Right lobe of liver (tissue), 6 donors: ENCODE measurements around the gene NR2F6. TPM values are rescaled to one million over a fixed set of nuclear protein-coding genes. Genes with fewer than 3 reads are reported as not detected.
A peak's percentile ranks its signal among the peaks of the same experiment; 100 is the strongest.

Experiments used
- ATAC-seq, 4 donors: fragments of 200-7000 bp; cut with Tn5 transposase; one replicate each; pipeline ENCODE4 v1.9.1; 2020; ENCODE audit warnings: mild to moderate bottlenecking in 4 of 4, moderate library complexity in 4 of 4
- DNase-seq, 3 donors: peaks; one replicate each; pipeline ENCODE4 v3.0.0-alpha.2; 2020
- H3K27ac ChIP-seq, 3 donors: fragments of 200-600 bp; one replicate each; pipeline ENCODE4 v1.8.0; 2022
- H3K27me3 ChIP-seq, 2 donors: fragments of 200-600 bp; one replicate each; pipeline ENCODE4 v1.8.0; 2022
- H3K36me3 ChIP-seq, 4 donors: fragments of 200-600 bp; sonication (generic) in 1 of 4; one replicate each; pipeline versions ENCODE4 v1.5.1 to v1.8.0; 2017 to 2022; ENCODE audit warnings: control low read depth in 1 of 4
- H3K4me1 ChIP-seq, 4 donors: fragments of 200-600 bp; sonication (generic) in 1 of 4; one replicate each; pipeline versions ENCODE4 v1.5.1 to v1.8.0; 2017 to 2022; ENCODE audit warnings: control low read depth in 1 of 4
- H3K4me3 ChIP-seq, 3 donors: fragments of 200-600 bp; one replicate each; pipeline ENCODE4 v1.8.0; 2022
- H3K9me3 ChIP-seq, 4 donors: fragments of 200-600 bp; sonication (generic) in 1 of 4; one replicate each; pipeline versions ENCODE4 v1.5.1 to v1.8.0; 2017 to 2022; ENCODE audit warnings: control low read depth in 1 of 4
- CTCF ChIP-seq, 4 donors: fragments of 200-600 bp in 3 of 4; fragments of 450-650 bp in 1 of 4; IDR thresholded peaks; one replicate each; pipeline versions ENCODE4 v1.5.1 to v1.8.0; 2016 to 2022; ENCODE audit warnings: antibody characterized with exemption in 4 of 4, mild to moderate bottlenecking in 2 of 4
- POLR2A ChIP-seq: fragments of 450-650 bp; IDR thresholded peaks from one replicate; pipeline ENCODE4 v1.6.1; 2017; ENCODE audit warnings: antibody characterized with exemption, mild to moderate bottlenecking
- whole genome bisulfite sequencing: methylation state at CpG from one replicate; pipeline ENCODE4 v1.1.6; 2018; ENCODE audit warnings: low coverage, low lambda C conversion rate; ENCODE audit not compliant: insufficient coverage; ENCODE audit errors: missing lambda C conversion rate; 5-methylcytosine and 5-hydroxymethylcytosine counted together
- intact Hi-C, 2 donors: fragments of 100-400 bp; cut with DNase I; formaldehyde crosslinking; loops; one replicate each; pipeline versions ENCODE4 v1.11.2 to v1.14.1; 2022
- total RNA-seq, 6 experiments: library from RNA; depleted of rRNA in 2 of 6; stranded (reverse); fragments of >200 nt in 2 of 6; fragmentation: NEBNext Ultra II Directional in 3 of 6; extraction: Animal tissue kit (Norgen Biotek cat#: 25700) in 3 of 6; gene quantifications; one replicate each; pipeline versions ENCODE4 v1.1.0 to v1.2.4, GENCODE V29; 2016 to 2023
- donor health status: DM: no; HTN: yes; CAD: no.
- donor health status: DM: no; HTN: no; CAD: no.
- donor health status: DM: no; HTN: no; CAD: no.
- donor health status: DM: no; HTN: yes; CAD: no.
- donor health status: DM: no; HTN: yes; CAD: no.

NR2F6 gene
- total RNA-seq, 6 experiments from 2014 or later = 48.5 to 105 (median 80.9) TPM

GRCh38 chr19:17214508-17215126 is 31.1 kb downstream of the NR2F6 start:
- 6% methylated on average over 9 of the region's 16 CpGs for WGBS

GRCh38 chr19:17213334-17213733 is 32.4 kb downstream of the NR2F6 start:
- TF ChIP-seq CTCF (IDR thresholded peaks at IDR 0.05) = no peak
- no peak for TF ChIP-seq POLR2A
- DNase-seq (no peak), ATAC-seq (no peak)
- H3K4me3 ChIP-seq = no peak overlapping the region
- peaks cover 0 to 38% (median 3%) of the 10 kb centered on the region in 4 donors for H3K36me3 ChIP-seq
- intact Hi-C loops = no loop called here
- peaks cover 0 to 13% (median 3%) of the 10 kb centered on the region in 4 donors for H3K4me1 ChIP-seq
- no peaks in the 10 kb centered on the region for H3K9me3 ChIP-seq
- no CpG with 5 or more reads among the region's 5 CpGs for WGBS
- no peak overlapping the region for H3K27ac ChIP-seq
- no peaks in the 10 kb centered on the region for H3K27me3 ChIP-seq

More at GRCh38 chr19:17214508-17215126, 31.1 kb downstream of the NR2F6 start:
- intact Hi-C loops = no loop called here
- Histone ChIP-seq H3K4me3 (peak overlapping the region; percentile 78 to 91 (median 81)), H3K27ac (peak overlapping the region; percentile 91 to 92 (median 91)), H3K9me3 (no peaks in the 10 kb centered on the region), H3K4me1 (peaks cover 0 to 13% (median 3%) of the 10 kb centered on the region in 4 donors), H3K36me3 (peaks cover 0 to 40% (median 6%) of the 10 kb centered on the region in 4 donors), H3K27me3 (no peaks in the 10 kb centered on the region)
- TF ChIP-seq POLR2A = no peak
- TF ChIP-seq CTCF (IDR thresholded peaks at IDR 0.05) = no peak
- DNase-seq (no peak), ATAC-seq (no peak)

GRCh38 chr19:17211547-17212446 is 33.9 kb downstream of the NR2F6 start:
- TF ChIP-seq POLR2A = no peak
- no peak for TF ChIP-seq CTCF (IDR thresholded peaks at IDR 0.05)
- Histone ChIP-seq H3K27ac (no peak overlapping the region), H3K4me1 (peaks cover 0 to 13% (median 3%) of the 10 kb centered on the region in 4 donors), H3K9me3 (no peaks in the 10 kb centered on the region), H3K27me3 (no peaks in the 10 kb centered on the region), H3K4me3 (no peak overlapping the region), H3K36me3 (peaks cover 0 to 29% (median 0%) of the 10 kb centered on the region in 4 donors)
- ATAC-seq = no peak
- no peak for DNase-seq
- 86% methylated on average over 28 of the region's 58 CpGs for WGBS
- intact Hi-C loops = no loop called here

- 100% methylated on average over 3 of the region's 14 CpGs for WGBS
- ATAC-seq (no peak), DNase-seq (no peak)
- intact Hi-C loops = no loop called here
- peaks cover 0 to 37% (median 2%) of the 10 kb centered on the region in 4 donors for H3K36me3 ChIP-seq
- TF ChIP-seq POLR2A (no peak), CTCF (IDR thresholded peaks at IDR 0.05) (no peak)
- no peak overlapping the region for H3K4me3 ChIP-seq
- peaks cover 0 to 6% (median 3%) of the 10 kb centered on the region in 4 donors for H3K4me1 ChIP-seq
- no peaks in the 10 kb centered on the region for H3K27me3 ChIP-seq
- no peaks in the 10 kb centered on the region for H3K9me3 ChIP-seq
- H3K27ac ChIP-seq = no peak overlapping the region
These were observed 35.4 kb downstream of the NR2F6 start for GRCh38 chr19:17210296-17210695.
